IMR-90 (cell line): ENCODE measurements around the gene ZC3H12D. TPM values are rescaled to one million over a fixed set of nuclear protein-coding genes. Genes with fewer than 3 reads are reported as not detected.

ENCODE experiments used
- ATAC-seq: fragments of 200-7000 bp; cut with Tn5 transposase; 2 replicates; pipeline ENCODE4 v1.9.1; 2020; ENCODE audit warnings: low read depth, mild to moderate bottlenecking, moderate library complexity
- BruUV-seq: library from RNA; stranded (reverse); fragments of 400-500 nt; replicated peaks from 2 replicates; lab custom pipeline; 2021; lab: Mats Ljungman, UMichigan
- CTCF ChIA-PET: fragments of 300-600 bp; formaldehyde crosslinking; extraction: SDS; loops from one replicate; lab custom pipeline; 2021; ENCODE audit warnings: antibody characterized with exemption; lab: Yijun Ruan, JAX
- POLR2A ChIA-PET: fragments of 300-600 bp; sonication (Branson Sonifier 250); formaldehyde crosslinking; loops from one replicate; lab custom pipeline; 2022; ENCODE audit warnings: antibody characterized with exemption; ENCODE audit not compliant: unreplicated experiment; lab: Charles Lee
- DNase-seq: peaks from one replicate; pipeline ENCODE4 v3.0.0; 2013
- H2AFZ ChIP-seq: replicated peaks from 2 replicates; pipeline ENCODE3; 2013; ENCODE audit warnings: low read length, mild to moderate bottlenecking; ENCODE audit not compliant: poor library complexity
- H2AK5ac ChIP-seq: 2 replicates; pipeline ENCODE4 v1.6.1; 2013; ENCODE audit warnings: low read depth, low read length, inconsistent platforms
- H2AK9ac ChIP-seq: replicated peaks from 2 replicates; pipeline ENCODE3; 2013; ENCODE audit warnings: mild to moderate bottlenecking, low read depth, low read length, moderate library complexity; ENCODE audit not compliant: poor library complexity
- H2BK120ac ChIP-seq: 2 replicates; pipeline ENCODE4 v1.6.1; 2013; ENCODE audit warnings: low read depth, low read length, inconsistent platforms
- H2BK15ac ChIP-seq: 3 replicates; pipeline ENCODE4 v1.6.1; 2013; ENCODE audit warnings: low read depth, low read length, inconsistent platforms
- H2BK20ac ChIP-seq: 2 replicates; pipeline ENCODE4 v1.6.1; 2013; ENCODE audit warnings: low read depth, mild to moderate bottlenecking, inconsistent platforms, low read length, moderate library complexity
- H2BK5ac ChIP-seq: 2 replicates; pipeline ENCODE4 v1.6.1; 2013; ENCODE audit warnings: mild to moderate bottlenecking, low read depth, low read length, inconsistent platforms; ENCODE audit not compliant: poor library complexity, severe bottlenecking
- H3K14ac ChIP-seq: replicated peaks from 2 replicates; pipeline ENCODE4 v1.6.1; 2013; ENCODE audit warnings: low read depth, low read length, inconsistent platforms
- H3K18ac ChIP-seq: 2 replicates; pipeline ENCODE4 v1.6.1; 2013; ENCODE audit warnings: low read depth, low read length, control low read depth
- H3K23ac ChIP-seq: 2 replicates; pipeline ENCODE4 v1.6.1; 2013; ENCODE audit warnings: low read depth, low read length, inconsistent platforms
- H3K27ac ChIP-seq: 2 replicates; pipeline ENCODE4 v1.5.1; 2013; ENCODE audit warnings: mild to moderate bottlenecking, control low read depth, low read length; ENCODE audit not compliant: insufficient read depth
- H3K27me3 ChIP-seq: 2 replicates; pipeline ENCODE4 v1.6.1; 2013; ENCODE audit warnings: low read length; ENCODE audit not compliant: control insufficient read depth, insufficient read depth
- H3K36me3 ChIP-seq: 2 replicates; pipeline ENCODE4 v1.6.1; 2013; ENCODE audit warnings: low read length, mixed read lengths; ENCODE audit not compliant: control insufficient read depth, insufficient read depth
- H3K4ac ChIP-seq: 2 replicates; pipeline ENCODE4 v1.6.1; 2013; ENCODE audit warnings: low read depth, low read length, inconsistent platforms
- H3K4me1 ChIP-seq: 2 replicates; pipeline ENCODE4 v1.6.1; 2013; ENCODE audit warnings: low read length, mixed read lengths; ENCODE audit not compliant: control insufficient read depth, insufficient read depth
- H3K4me2 ChIP-seq: 2 replicates; pipeline ENCODE4 v1.6.1; 2013; ENCODE audit warnings: low read depth, mild to moderate bottlenecking, control low read depth, low read length, moderate library complexity
- H3K4me3 ChIP-seq: 2 replicates; pipeline ENCODE4 v1.5.1; 2013; ENCODE audit warnings: low read depth, mild to moderate bottlenecking, control low read depth, low read length, moderate library complexity; ENCODE audit not compliant: insufficient read depth
- H3K56ac ChIP-seq: 2 replicates; pipeline ENCODE4 v1.6.1; 2013; ENCODE audit warnings: low read length, inconsistent platforms; ENCODE audit not compliant: insufficient read depth; ENCODE audit errors: extremely low read depth
- H3K79me1 ChIP-seq, 2 experiments: 2 replicates each; pipeline ENCODE4 v1.6.1; 2013; ENCODE audit warnings: low read length in 2 of 2, inconsistent platforms in 1 of 2, low read depth in 1 of 2
- H3K9ac ChIP-seq: 2 replicates; pipeline ENCODE4 v1.6.1; 2013; ENCODE audit warnings: low read depth, low read length, control low read depth
- H3K9me1 ChIP-seq: 2 replicates; pipeline ENCODE4 v1.6.1; 2013; ENCODE audit warnings: low read length, inconsistent platforms; ENCODE audit not compliant: insufficient read depth
- H3K9me3 ChIP-seq: 2 replicates; pipeline ENCODE4 v1.6.1; 2013; ENCODE audit warnings: low read length; ENCODE audit not compliant: control insufficient read depth, insufficient read depth
- H4K20me1 ChIP-seq: 2 replicates; pipeline ENCODE4 v1.6.1; 2013; ENCODE audit warnings: low read length, inconsistent platforms; ENCODE audit not compliant: insufficient read depth
- H4K5ac ChIP-seq: 2 replicates; pipeline ENCODE4 v1.6.1; 2013; ENCODE audit warnings: mild to moderate bottlenecking, low read depth, low read length, control low read depth
- H4K8ac ChIP-seq, 2 experiments: 2 replicates each; pipeline ENCODE4 v1.6.1; 2013; ENCODE audit warnings: low read depth in 2 of 2, low read length in 2 of 2, control low read depth in 1 of 2, inconsistent platforms in 1 of 2
- H4K91ac ChIP-seq: 2 replicates; pipeline ENCODE4 v1.6.1; 2013; ENCODE audit warnings: low read depth, low read length, inconsistent platforms; ENCODE audit not compliant: insufficient read depth
- CHD1 ChIP-seq: IDR thresholded peaks from 2 replicates; pipeline ENCODE4 v1.6.1; 2012; ENCODE audit warnings: low read depth, low read length, improper control_type of control experiment
- MAFK ChIP-seq: IDR thresholded peaks from 2 replicates; pipeline ENCODE4 v1.6.1; 2012; ENCODE audit warnings: low read depth, low read length, improper control_type of control experiment
- MAZ ChIP-seq: IDR thresholded peaks from 2 replicates; pipeline ENCODE4 v1.6.1; 2012; ENCODE audit warnings: low read depth, mild to moderate bottlenecking, low read length, improper control_type of control experiment, moderate library complexity, borderline replicate concordance
- NFE2L2 ChIP-seq: fragments of 150-350 bp; IDR thresholded peaks from 2 replicates; pipeline ENCODE4 v1.6.1; 2016; ENCODE audit warnings: low read depth, mild to moderate bottlenecking, low read length
- POLR2A ChIP-seq: IDR thresholded peaks from 2 replicates; pipeline ENCODE4 v1.6.1; 2012; ENCODE audit warnings: mild to moderate bottlenecking, low read depth, low read length
- SMC3 ChIP-seq: fragments of 150-350 bp; IDR thresholded peaks from 2 replicates; pipeline ENCODE4 v1.6.1; 2016; ENCODE audit warnings: low read depth, mild to moderate bottlenecking, antibody characterized with exemption, low read length, moderate library complexity
- USF2 ChIP-seq: fragments of 150-350 bp; IDR thresholded peaks from 2 replicates; pipeline ENCODE4 v1.6.1; 2017; ENCODE audit warnings: mild to moderate bottlenecking, antibody characterized with exemption, low read length, low read depth
- whole genome bisulfite sequencing, 2 experiments: methylation state at CpG; one replicate each; pipeline versions ENCODE4 v1.1.5 to v1.1.7; 2013; ENCODE audit warnings: missing lambda C conversion rate in 2 of 2; ENCODE audit not compliant: insufficient read length in 1 of 2; ENCODE audit errors: extremely low coverage in 2 of 2; 5-methylcytosine and 5-hydroxymethylcytosine counted together
- dilution Hi-C: fragments of 300-500 bp; cut with HindIII; formaldehyde crosslinking; loops from one replicate; pipeline ENCODE4 v1.14.3; 2018; ENCODE audit warnings: low sequenced_read_pairs; ENCODE audit not compliant: unreplicated experiment
- in situ Hi-C: fragments of 300-500 bp; cut with MboI; formaldehyde crosslinking; loops from 3 replicates; pipeline ENCODE4 v1.14.3; 2019; ENCODE audit warnings: low sequenced_read_pairs, inconsistent platforms, mixed read lengths
- intact Hi-C: fragments of 100-400 bp; cut with micrococcal nuclease; formaldehyde crosslinking; loops from 2 replicates; pipeline ENCODE4 v1.10.0; 2022
- polyA plus RNA-seq, 3 experiments: library from polyadenylated mRNA; depleted of rRNA; stranded (reverse); fragments of >200 nt; gene quantifications; 2 replicates each; pipeline ENCODE4 v1.2.3, GENCODE V29; 2012; ENCODE audit warnings: low replicate concordance in 1 of 3
- total RNA-seq: library from RNA; depleted of rRNA; stranded (reverse); fragments of >200 nt; gene quantifications from 2 replicates; pipeline ENCODE4 v1.2.3, GENCODE V29; 2012
- TF ChIP-seq, protein P1 (sequence below): conservative IDR thresholded peaks from 2 replicates; pipeline ENCODE4 v1.5.1; 2012; ENCODE audit warnings: mild to moderate bottlenecking, low read depth, low read length, improper control_type of control experiment

The ZC3H12D gene
- total and polyA plus RNA-seq, 2 of the 4 experiments (the other 2 are of a cell fraction), result under 0.01 to 0.12 TPM

DNA sequence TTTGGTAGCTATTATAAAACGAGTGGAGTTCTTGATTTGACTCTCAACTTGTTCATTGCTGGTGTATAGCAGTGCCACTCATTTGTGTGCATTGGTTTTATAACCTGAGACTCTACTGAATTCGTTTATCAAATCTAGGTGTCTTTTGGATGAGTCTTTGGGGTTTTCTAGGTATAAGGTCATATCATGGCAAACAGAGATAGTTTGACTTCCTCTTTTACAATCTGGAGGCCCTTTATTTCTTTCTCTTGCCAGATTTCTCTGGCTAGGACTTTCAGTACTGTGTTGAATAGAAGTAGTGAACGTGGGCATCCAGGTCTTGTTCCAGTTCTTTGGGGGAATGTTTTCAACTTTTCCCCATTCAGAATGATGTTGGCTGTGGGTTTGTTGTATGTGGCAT is 46.0 kb downstream of the ZC3H12D start:
- H2BK120ac ChIP-seq, result no peak overlapping the region
- H3K9ac ChIP-seq, result no peak overlapping the region
- H3K27ac ChIP-seq, result no peak overlapping the region
- ATAC-seq, result no peak
- no peak for DNase-seq
- peaks cover 7% of the 10 kb centered on the region; the same call in 1 of the 2 replicates for H3K4me1 ChIP-seq
- WGBS, 2 experiments, result 80% methylated on average over 1 of the region's 3 CpGs; no CpG with 5 or more reads in 1 of the 2 experiments
- no peak overlapping the region for H2BK15ac ChIP-seq
- in situ Hi-C loops, result no loop called here
- H3K14ac ChIP-seq, result no peak overlapping the region
- no peaks in the 10 kb centered on the region for H3K9me3 ChIP-seq
- no peaks in the 10 kb centered on the region for H3K9me1 ChIP-seq
- no peaks in the 10 kb centered on the region for H3K36me3 ChIP-seq
- H3K4me2 ChIP-seq, result no peak overlapping the region
- no peak overlapping the region for H3K4me3 ChIP-seq
- no peak overlapping the region for H2AK9ac ChIP-seq
- H4K5ac ChIP-seq, result no peak overlapping the region
- H2AFZ ChIP-seq, result no peak overlapping the region
- ChIA-PET POLR2A (no interaction called here), CTCF (no interaction called here)
- no peak overlapping the region for H3K4ac ChIP-seq
- H3K79me1 ChIP-seq, result no peaks in the 10 kb centered on the region
- no peak overlapping the region for H2AK5ac ChIP-seq
- dilution Hi-C loops, result no loop called here
- no peak overlapping the region for H2BK20ac ChIP-seq
- no peak overlapping the region for H4K8ac ChIP-seq
- no TSS peak for BruUV-seq
- H3K56ac ChIP-seq, result no peak overlapping the region
- TF ChIP-seq MAFK (no peak), MAZ (no peak), NFE2L2 (no peak), SMC3 (no peak), POLR2A (no peak), USF2 (no peak), CHD1 (no peak)
- TF ChIP-seq, protein P1, sequence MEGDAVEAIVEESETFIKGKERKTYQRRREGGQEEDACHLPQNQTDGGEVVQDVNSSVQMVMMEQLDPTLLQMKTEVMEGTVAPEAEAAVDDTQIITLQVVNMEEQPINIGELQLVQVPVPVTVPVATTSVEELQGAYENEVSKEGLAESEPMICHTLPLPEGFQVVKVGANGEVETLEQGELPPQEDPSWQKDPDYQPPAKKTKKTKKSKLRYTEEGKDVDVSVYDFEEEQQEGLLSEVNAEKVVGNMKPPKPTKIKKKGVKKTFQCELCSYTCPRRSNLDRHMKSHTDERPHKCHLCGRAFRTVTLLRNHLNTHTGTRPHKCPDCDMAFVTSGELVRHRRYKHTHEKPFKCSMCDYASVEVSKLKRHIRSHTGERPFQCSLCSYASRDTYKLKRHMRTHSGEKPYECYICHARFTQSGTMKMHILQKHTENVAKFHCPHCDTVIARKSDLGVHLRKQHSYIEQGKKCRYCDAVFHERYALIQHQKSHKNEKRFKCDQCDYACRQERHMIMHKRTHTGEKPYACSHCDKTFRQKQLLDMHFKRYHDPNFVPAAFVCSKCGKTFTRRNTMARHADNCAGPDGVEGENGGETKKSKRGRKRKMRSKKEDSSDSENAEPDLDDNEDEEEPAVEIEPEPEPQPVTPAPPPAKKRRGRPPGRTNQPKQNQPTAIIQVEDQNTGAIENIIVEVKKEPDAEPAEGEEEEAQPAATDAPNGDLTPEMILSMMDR, result no peak
- H4K20me1 ChIP-seq, result no peaks in the 10 kb centered on the region
- no peak overlapping the region for H3K23ac ChIP-seq
- intact Hi-C loops, result loop anchor here (10.0 kb wide), 1 partner anchor 864 kb away; no protein-coding TSS in a partner anchor
- no peak overlapping the region for H2BK5ac ChIP-seq
- H3K18ac ChIP-seq, result no peak overlapping the region
- H3K27me3 ChIP-seq, result peaks cover 2% of the 10 kb centered on the region
- no peak overlapping the region for H4K91ac ChIP-seq
